ENCODE data around the gene SAMD9.

Gene SAMD9

DNA sequence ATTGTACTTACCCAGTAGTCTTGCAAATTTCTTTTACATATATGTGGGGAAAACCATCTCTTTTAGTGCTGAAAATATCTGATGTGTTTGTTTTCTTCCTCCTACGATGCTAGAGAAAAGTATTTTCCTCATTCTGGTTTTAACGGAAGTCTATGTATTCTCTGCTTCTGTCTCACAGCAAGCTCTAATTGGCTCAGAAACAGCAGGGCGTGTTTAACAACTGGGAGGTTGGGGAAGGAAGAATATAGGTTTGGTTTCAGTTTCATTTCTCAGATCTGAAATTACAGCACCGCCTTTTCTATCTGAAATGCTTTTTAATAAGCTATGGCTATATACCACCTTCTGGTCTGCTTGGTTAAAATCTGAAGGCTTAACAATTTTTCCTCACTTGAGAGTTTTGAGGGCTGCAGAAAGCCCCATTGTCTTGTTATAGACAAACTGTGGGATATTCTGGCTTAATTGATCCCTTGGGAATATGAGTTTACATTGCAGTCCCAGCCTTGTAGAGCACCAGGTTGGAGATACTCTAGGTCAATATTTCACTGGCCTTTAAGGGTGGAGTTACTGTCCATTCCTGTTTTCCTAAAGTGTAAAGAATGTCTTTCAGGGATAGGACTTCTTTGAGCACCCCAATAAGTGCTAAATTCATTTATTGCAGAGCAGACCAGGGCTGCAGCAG lies at the start of gene SAMD9:
SAMD9 (minus strand) TSS at position 128 of the 679 bp plus-strand sequence. CDS start 11,882 bp downstream, outside the sequence.
- peak; percentile 30 for TF ChIP-seq POLR2A (IDR thresholded peaks at IDR 0.05; ENCODE audit: extremely low read depth, insufficient read length)
- TF ChIP-seq MYC (IDR thresholded peaks at IDR 0.05; ENCODE audit: low read depth, low read length): no peak; the same call in 1 of the 2 replicates
- DNase-seq (ENCODE audit: low read depth): peak; percentile 93
- H3K4me3 ChIP-seq (ENCODE audit: low read depth, low read length): peak within 1 kb of the TSS; percentile 65

GRCh38 chr7:93165447-93165846 lies 47.7 kb upstream of the SAMD9 start:
- DNase-seq (ENCODE audit: low read depth): no peak
- TF ChIP-seq, protein P1, sequence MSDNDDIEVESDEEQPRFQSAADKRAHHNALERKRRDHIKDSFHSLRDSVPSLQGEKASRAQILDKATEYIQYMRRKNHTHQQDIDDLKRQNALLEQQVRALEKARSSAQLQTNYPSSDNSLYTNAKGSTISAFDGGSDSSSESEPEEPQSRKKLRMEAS (IDR thresholded peaks at IDR 0.05; ENCODE audit: low read depth, low read length): no peak
- TF ChIP-seq MYC (IDR thresholded peaks at IDR 0.05; ENCODE audit: low read depth, low read length) (no peak), CTCF (IDR thresholded peaks at IDR 0.05; ENCODE audit: low read depth, low read length) (no peak), POLR2A (IDR thresholded peaks at IDR 0.05; ENCODE audit: extremely low read depth, insufficient read length) (no peak)
- H3K4me3 ChIP-seq (ENCODE audit: low read depth, low read length): no peak overlapping the region

GRCh38 chr7:93164766-93165165 lies 47.0 kb upstream of the SAMD9 start:
- TF ChIP-seq CTCF (IDR thresholded peaks at IDR 0.05; ENCODE audit: low read depth, low read length) (no peak), MYC (IDR thresholded peaks at IDR 0.05; ENCODE audit: low read depth, low read length) (no peak), POLR2A (IDR thresholded peaks at IDR 0.05; ENCODE audit: extremely low read depth, insufficient read length) (no peak)
- TF ChIP-seq, protein P1 (IDR thresholded peaks at IDR 0.05; ENCODE audit: low read depth, low read length): no peak
- no peak overlapping the region for H3K4me3 ChIP-seq (ENCODE audit: low read depth, low read length)
- no peak for DNase-seq (ENCODE audit: low read depth)

DNA sequence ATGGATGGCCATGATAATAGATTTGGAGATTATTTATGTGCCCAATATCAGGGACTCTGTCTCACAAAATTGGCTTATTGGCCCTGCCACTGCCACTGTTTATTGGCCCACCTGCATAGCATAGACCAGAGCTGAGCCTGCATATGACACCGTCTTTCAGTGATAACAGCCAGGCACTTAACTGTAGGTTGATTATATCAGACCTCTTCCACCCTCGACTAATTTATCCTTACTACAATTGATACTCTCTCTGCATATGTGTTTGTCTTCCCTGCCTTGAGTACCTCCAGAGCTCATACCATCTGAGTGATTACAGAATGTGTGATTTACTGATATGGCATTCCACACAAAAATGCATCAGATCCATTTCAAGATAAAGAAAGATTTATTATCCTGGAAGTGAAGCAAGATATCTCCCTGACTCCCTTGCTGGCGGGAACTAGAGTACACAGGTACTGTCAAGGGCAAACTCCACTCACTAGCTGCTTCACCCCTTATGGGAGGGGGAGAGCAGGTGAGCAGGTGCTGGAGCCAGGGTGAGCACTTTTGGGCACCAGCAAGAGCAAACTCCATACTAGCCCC lies 43.5 kb upstream of the SAMD9 start:
- no peak overlapping the region for H3K4me3 ChIP-seq (ENCODE audit: low read depth, low read length)
- DNase-seq (ENCODE audit: low read depth): no peak
- no peak for TF ChIP-seq MYC (IDR thresholded peaks at IDR 0.05; ENCODE audit: low read depth, low read length)
- TF ChIP-seq, protein P1 (IDR thresholded peaks at IDR 0.05; ENCODE audit: low read depth, low read length): no peak
- no peak for TF ChIP-seq POLR2A (IDR thresholded peaks at IDR 0.05; ENCODE audit: extremely low read depth, insufficient read length)
- no peak for TF ChIP-seq CTCF (IDR thresholded peaks at IDR 0.05; ENCODE audit: low read depth, low read length)

DNA sequence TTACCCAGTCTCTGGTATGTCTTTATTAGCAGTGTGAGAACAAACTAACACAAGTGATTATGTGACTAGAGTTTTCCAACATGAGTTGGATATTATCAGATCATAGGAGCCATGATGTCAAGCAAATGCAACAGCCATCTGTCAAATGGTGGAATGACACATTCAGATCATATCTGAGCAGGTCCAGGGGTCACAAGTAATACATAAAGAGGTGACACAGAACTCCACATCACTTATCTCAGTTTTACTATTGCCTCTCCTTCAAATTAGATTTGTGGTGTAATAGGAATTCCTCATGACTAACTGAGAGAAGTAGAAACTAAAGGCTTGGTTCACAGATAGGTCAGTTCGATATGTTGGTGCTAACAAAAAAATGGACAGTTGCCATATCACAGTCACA lies 42.6 kb upstream of the SAMD9 start:
- no peak for DNase-seq (ENCODE audit: low read depth)
- TF ChIP-seq MYC (IDR thresholded peaks at IDR 0.05; ENCODE audit: low read depth, low read length) (no peak), CTCF (IDR thresholded peaks at IDR 0.05; ENCODE audit: low read depth, low read length) (no peak), POLR2A (IDR thresholded peaks at IDR 0.05; ENCODE audit: extremely low read depth, insufficient read length) (no peak)
- TF ChIP-seq, protein P1 (IDR thresholded peaks at IDR 0.05; ENCODE audit: low read depth, low read length): no peak

DNA sequence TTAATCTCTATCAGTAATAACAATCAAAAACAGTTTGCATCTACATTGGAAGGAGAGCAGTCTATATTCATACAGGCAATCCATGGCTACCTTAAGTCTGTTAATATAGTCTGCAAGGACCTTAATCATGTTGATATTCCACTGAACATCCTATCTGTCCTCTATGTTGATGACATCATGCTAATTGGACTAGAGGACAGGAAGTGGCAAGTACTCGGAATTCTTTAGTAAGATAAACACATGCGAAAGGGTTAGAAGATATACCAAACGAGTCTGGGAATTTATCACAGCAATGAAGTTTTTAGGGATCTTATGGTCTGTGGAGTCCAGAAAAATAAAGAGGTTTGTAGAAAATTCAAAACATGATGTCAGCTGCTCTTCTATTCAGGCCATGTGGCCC lies 41.7 kb upstream of the SAMD9 start:
- DNase-seq (ENCODE audit: low read depth): no peak
- H3K4me3 ChIP-seq (ENCODE audit: low read depth, low read length): no peak overlapping the region
- TF ChIP-seq, protein P1 (IDR thresholded peaks at IDR 0.05; ENCODE audit: low read depth, low read length): no peak
- TF ChIP-seq POLR2A (IDR thresholded peaks at IDR 0.05; ENCODE audit: extremely low read depth, insufficient read length) (no peak), MYC (IDR thresholded peaks at IDR 0.05; ENCODE audit: low read depth, low read length) (no peak), CTCF (IDR thresholded peaks at IDR 0.05; ENCODE audit: low read depth, low read length) (no peak)

More for the DNA sequence above, 42.6 kb upstream of the SAMD9 start:
- H3K4me3 ChIP-seq (ENCODE audit: low read depth, low read length): no peak overlapping the region

Data from NB4 (cell line).